ENCODE results near the gene PLXNA2.

- TF ChIP-seq CTCF (IDR thresholded peaks at IDR 0.05; ENCODE audit: borderline replicate concordance, extremely low read depth, low read length, poor library complexity, severe bottlenecking) = no peak
- TF ChIP-seq EZH2 (IDR thresholded peaks at IDR 0.05; ENCODE audit: borderline replicate concordance, low read depth, low read length, severe bottlenecking) = no peak
These were observed 233.6 kb downstream of the PLXNA2 start for GRCh38 chr1:208010487-208011071.
